HepG2 (cell line): Measurements from ENCODE around the gene VDAC2. TPM values are rescaled to one million over a fixed set of nuclear protein-coding genes. Genes with fewer than 3 reads are reported as not detected.

Experiments used
- ATF7 ChIP-seq, 2 experiments: fragments of 450-650 bp in 1 of 2; sonication (generic) in 1 of 2; formaldehyde crosslinking in 1 of 2; IDR thresholded peaks; 2 replicates each; pipeline versions ENCODE4 v1.4.0 to v1.6.1; 2016 to 2020; ENCODE audit warnings: antibody characterized with exemption in 1 of 2, mild to moderate bottlenecking in 1 of 2, missing genetic modification reagents in 1 of 2
- BCL6 ChIP-seq: IDR thresholded peaks from 2 replicates; pipeline ENCODE4 v1.6.1; 2016; ENCODE audit warnings: missing genetic modification reagents, missing compliant biosample characterization
- CREB1 ChIP-seq, 2 experiments: fragments of 450-650 bp in 1 of 2; IDR thresholded peaks; 2 replicates each; pipeline ENCODE4 v1.6.1; 2016 to 2017; ENCODE audit warnings: control low read depth in 1 of 2, mild to moderate bottlenecking in 1 of 2, missing compliant biosample characterization in 1 of 2, missing genetic modification characterization in 1 of 2
- FOXA3 ChIP-seq: IDR thresholded peaks from 2 replicates; pipeline ENCODE4 v1.6.1; 2016; ENCODE audit warnings: missing genetic modification reagents, missing compliant biosample characterization
- GATA4 ChIP-seq: sonication (generic); IDR thresholded peaks from 2 replicates; pipeline ENCODE4 v1.6.1; 2016; ENCODE audit warnings: antibody characterized with exemption, low read depth, borderline replicate concordance
- JDP2 ChIP-seq: sonication (generic); formaldehyde crosslinking; IDR thresholded peaks from 2 replicates; pipeline ENCODE4 v1.8.1; 2022; ENCODE audit warnings: missing genetic modification reagents, borderline replicate concordance
- MIER3 ChIP-seq: IDR thresholded peaks from 2 replicates; pipeline ENCODE4 v1.6.1; 2016; ENCODE audit warnings: missing compliant biosample characterization, borderline replicate concordance
- POGZ ChIP-seq: sonication (generic); formaldehyde crosslinking; IDR thresholded peaks from 2 replicates; pipeline ENCODE4 v1.4.0; 2020; ENCODE audit warnings: mild to moderate bottlenecking, missing genetic modification reagents
- RXRB ChIP-seq: IDR thresholded peaks from 2 replicates; pipeline ENCODE4 v1.6.1; 2016; ENCODE audit warnings: borderline replicate concordance, missing genetic modification reagents, missing compliant biosample characterization
- TFDP1 ChIP-seq: IDR thresholded peaks from 2 replicates; pipeline ENCODE4 v1.6.1; 2016; ENCODE audit warnings: missing compliant biosample characterization, missing genetic modification reagents, borderline replicate concordance
- XRCC5 ChIP-seq: fragments of 200-400 bp; formaldehyde crosslinking; optimal IDR thresholded peaks from 2 replicates; pipeline ENCODE3; 2017; ENCODE audit warnings: mild to moderate bottlenecking, low read length
- ZGPAT ChIP-seq: IDR thresholded peaks from 2 replicates; pipeline ENCODE4 v1.6.1; 2016; ENCODE audit warnings: mild to moderate bottlenecking
- ZHX1 ChIP-seq: sonication (generic); formaldehyde crosslinking; IDR thresholded peaks from 2 replicates; pipeline ENCODE4 v1.8.1; 2022; ENCODE audit warnings: low read depth, mild to moderate bottlenecking, missing genetic modification reagents
- ZMAT5 ChIP-seq: sonication (generic); formaldehyde crosslinking; IDR thresholded peaks from 2 replicates; pipeline ENCODE4 v1.5.0; 2020; ENCODE audit warnings: mild to moderate bottlenecking, low read depth, missing genetic modification reagents, borderline replicate concordance
- ZMYM3 ChIP-seq: sonication (generic); formaldehyde crosslinking; IDR thresholded peaks from 2 replicates; pipeline ENCODE4 v1.5.1; 2020; ENCODE audit warnings: mild to moderate bottlenecking, missing genetic modification reagents
- ZNF263 ChIP-seq: sonication (generic); formaldehyde crosslinking; IDR thresholded peaks from 2 replicates; pipeline ENCODE4 v1.4.0; 2020; ENCODE audit warnings: missing genetic modification reagents
- ZNF292 ChIP-seq: sonication (generic); formaldehyde crosslinking; IDR thresholded peaks from 2 replicates; pipeline ENCODE4 v1.8.1; 2022; ENCODE audit warnings: mild to moderate bottlenecking, low read depth, missing genetic modification reagents, borderline replicate concordance
- ZNF644 ChIP-seq: IDR thresholded peaks from 2 replicates; pipeline ENCODE4 v1.6.1; 2016; ENCODE audit warnings: low read depth
- polyA plus RNA-seq, 8 experiments: library from polyadenylated mRNA; depleted of rRNA in 3 of 8; stranded (reverse) in 7 of 8; unstranded in 1 of 8; fragments of >200 nt; fragmentation: Illumina TruSeq in 4 of 8; extraction: Trizol in 4 of 8; gene quantifications; 2 replicates each; pipeline versions ENCODE4 v1.2.1 to v1.2.3, GENCODE V29; 2011 to 2016; ENCODE audit warnings: low read depth in 4 of 8, missing spikeins in 1 of 8, mixed read lengths in 1 of 8; ENCODE audit not compliant: insufficient read depth in 1 of 8
- total RNA-seq, 5 experiments: library from RNA; depleted of rRNA; stranded (reverse); fragments of >200 nt; fragmentation: Illumina TruSeq; extraction: Trizol; gene quantifications; 2 replicates each; pipeline ENCODE4 v1.2.3, GENCODE V29; 2016; ENCODE audit warnings: low read depth in 1 of 5
- TF ChIP-seq, protein P1 (sequence below): IDR thresholded peaks from 2 replicates; pipeline ENCODE4 v1.6.1; 2018; ENCODE audit warnings: missing genetic modification reagents, mild to moderate bottlenecking, missing compliant biosample characterization

VDAC2 gene
- total and polyA plus RNA-seq, 2 of the 13 experiments (the other 11 are each of a cell fraction or from before 2014, with no cell fraction given), result 67.9 to 222 TPM

GRCh38 chr10:75191821-75192568 is 18.6 kb upstream of the VDAC2 start (continued):
- TF ChIP-seq ZMAT5 (CRISPR knock-in tag) (no peak), ZNF292 (CRISPR knock-in tag) (peak; percentile 75; the same call in 1 of the 2 replicates), ZNF644 (CRISPR knock-in tag) (0 out of 2 replicates have a peak, but pooled peaks have one; percentile 33), ZMYM3 (CRISPR knock-in tag) (peak; percentile 59; the same call in 1 of the 2 replicates), ZHX1 (CRISPR knock-in tag) (0 out of 2 replicates have a peak, but pooled peaks have one; percentile 28), RXRB (CRISPR knock-in tag) (peak; percentile 65; the same call in 1 of the 2 replicates), XRCC5 (peak; percentile 15), TFDP1 (CRISPR knock-in tag) (peak; percentile 32; the same call in 1 of the 2 replicates), ATF7 (IDR thresholded peaks at IDR 0.05) (no peak), ATF7 (CRISPR knock-in tag; IDR thresholded peaks at IDR 0.05) (no peak), GATA4 (peak; percentile 23; the same call in 1 of the 2 replicates), BCL6 (CRISPR knock-in tag) (peak; percentile 17; the same call in 1 of the 2 replicates), CREB1 (IDR thresholded peaks at IDR 0.05) (peak; percentile 52; the same call in 1 of the 2 replicates), CREB1 (CRISPR knock-in tag; IDR thresholded peaks at IDR 0.05) (peak; percentile 65), ZGPAT (CRISPR knock-in tag) (0 out of 2 replicates have a peak, but pooled peaks have one; percentile 31), FOXA3 (CRISPR knock-in tag) (peak; percentile 90), MIER3 (CRISPR knock-in tag) (peak; percentile 59; the same call in 1 of the 2 replicates), ZNF263 (CRISPR knock-in tag) (peak; percentile 99), POGZ (CRISPR knock-in tag) (peak; percentile 56), JDP2 (CRISPR knock-in tag) (no peak)
- TF ChIP-seq, protein P1, sequence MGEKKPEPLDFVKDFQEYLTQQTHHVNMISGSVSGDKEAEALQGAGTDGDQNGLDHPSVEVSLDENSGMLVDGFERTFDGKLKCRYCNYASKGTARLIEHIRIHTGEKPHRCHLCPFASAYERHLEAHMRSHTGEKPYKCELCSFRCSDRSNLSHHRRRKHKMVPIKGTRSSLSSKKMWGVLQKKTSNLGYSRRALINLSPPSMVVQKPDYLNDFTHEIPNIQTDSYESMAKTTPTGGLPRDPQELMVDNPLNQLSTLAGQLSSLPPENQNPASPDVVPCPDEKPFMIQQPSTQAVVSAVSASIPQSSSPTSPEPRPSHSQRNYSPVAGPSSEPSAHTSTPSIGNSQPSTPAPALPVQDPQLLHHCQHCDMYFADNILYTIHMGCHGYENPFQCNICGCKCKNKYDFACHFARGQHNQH, result peak; percentile 80; the same call in 1 of the 2 replicates
